COR-L47 (cell line): ENCODE measurements around the gene SLC25A29.
A peak's percentile ranks its signal among the peaks of the same experiment; 100 is the strongest.

ENCODE experiments used
- DNase-seq: peaks from one replicate; lab custom pipeline; 2025; lab: John Stamatoyannopoulos, UW

SLC25A29 gene

DNA sequence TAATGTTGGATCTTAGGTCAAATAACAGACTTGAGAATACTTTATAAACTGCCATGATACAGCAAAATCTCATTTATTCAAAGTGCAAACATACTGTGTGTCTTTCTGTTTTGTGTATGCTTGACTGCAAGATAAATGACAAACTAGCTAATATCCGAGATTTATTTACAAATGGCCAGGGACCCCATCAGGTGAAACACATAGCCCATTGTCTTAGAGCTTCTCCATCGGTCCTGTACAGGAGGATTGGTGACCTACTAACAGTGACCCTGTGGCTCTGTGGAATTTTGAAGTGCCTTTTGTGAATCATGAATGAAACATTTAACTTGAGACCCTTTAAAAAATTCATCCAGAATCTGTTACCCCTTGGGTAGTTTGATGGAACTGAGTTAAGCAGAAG, 27.1 kb downstream of the SLC25A29 start:
- DNase-seq = no peak

DNA sequence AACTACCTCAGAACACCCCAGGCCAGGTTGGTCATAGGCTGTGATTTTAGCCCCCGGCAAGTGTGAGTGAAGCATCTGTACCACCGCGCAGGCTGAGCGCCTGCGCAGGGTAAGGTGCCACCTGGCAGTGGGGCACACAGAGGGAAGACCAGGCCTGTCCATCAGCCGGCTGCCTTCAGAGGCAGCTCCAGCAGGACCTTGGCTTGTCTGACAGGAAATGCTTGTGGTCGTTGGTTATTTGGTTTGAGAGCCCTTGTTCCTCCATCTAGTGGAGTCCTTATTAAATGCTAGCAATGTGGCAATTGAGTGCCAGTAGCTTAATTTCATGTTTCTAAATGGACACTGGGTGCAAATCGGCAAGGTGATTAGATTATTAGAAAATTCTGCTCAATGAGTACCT, 27.5 kb downstream of the SLC25A29 start:
- no peak for DNase-seq

DNA sequence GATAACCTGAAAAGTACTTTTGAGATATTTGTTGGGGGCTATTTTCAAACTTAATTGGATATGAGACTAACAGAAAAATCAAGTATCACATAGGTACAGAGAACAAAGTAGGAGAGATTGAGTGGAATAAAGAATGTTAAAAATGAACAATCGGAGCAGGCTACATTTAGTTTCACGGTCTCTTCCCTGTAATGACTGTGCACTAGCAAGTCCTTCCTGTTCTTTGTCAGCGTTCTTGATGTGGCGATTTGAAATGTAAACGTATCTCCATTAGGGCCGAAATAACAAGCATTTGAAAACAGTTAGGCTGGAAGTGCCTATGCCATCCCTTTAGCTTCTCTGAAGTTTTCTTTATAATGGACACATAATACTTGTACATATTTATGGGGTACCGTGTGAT, 31.0 kb downstream of the SLC25A29 start:
- no peak for DNase-seq

DNA sequence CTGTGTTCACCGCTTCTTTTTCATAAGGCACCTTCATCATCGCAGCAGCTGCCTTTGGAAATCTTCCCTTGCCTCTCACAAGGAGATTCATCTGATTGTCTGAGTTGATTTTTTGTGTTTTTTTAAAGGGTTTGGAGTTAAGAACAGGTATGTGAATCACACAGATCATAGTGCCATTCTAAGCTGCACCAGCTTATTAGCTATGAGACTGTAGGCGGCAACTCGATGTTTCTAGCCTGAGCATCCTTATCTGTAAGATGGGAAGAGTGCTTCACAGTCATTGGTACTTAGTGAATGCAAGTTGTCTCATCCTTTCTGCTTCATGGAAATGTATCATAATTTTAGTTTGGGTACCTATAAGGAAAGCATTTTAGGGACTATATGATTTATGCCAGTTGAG, 32.0 kb downstream of the SLC25A29 start:
- DNase-seq = no peak

DNA sequence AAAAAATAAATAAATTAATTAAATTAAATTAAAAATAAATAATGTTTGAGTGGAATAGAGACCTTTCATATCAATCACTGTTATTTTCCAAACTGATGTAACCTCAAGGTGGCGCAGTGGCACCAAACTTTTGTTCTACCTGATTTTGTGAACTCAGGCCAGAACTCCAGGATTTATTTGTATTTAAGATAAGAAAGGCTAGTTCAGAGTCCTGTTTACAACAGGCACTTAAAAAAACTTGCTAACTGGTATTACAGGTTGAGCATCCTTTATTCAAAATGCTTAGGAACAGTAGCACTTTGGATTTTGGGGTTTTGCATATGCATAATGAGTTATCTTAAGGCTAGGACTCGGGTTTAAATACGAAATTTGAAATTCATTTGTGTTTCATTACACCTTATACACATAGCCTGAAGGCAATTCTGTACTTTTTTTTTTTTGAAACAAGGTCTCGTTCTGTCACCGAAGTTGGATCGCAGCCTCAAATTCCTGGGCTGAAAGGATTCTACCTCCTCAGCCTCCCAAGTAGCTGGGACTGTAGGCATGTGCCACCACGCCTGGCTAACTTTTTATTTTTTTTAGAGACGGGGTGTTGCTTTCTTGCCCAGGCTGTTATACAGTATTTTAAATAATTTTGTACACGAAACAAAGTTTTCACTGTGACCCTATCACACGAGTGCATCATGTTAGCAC, 34.9 kb downstream of the SLC25A29 start:
- peak; percentile 13 for DNase-seq

DNA sequence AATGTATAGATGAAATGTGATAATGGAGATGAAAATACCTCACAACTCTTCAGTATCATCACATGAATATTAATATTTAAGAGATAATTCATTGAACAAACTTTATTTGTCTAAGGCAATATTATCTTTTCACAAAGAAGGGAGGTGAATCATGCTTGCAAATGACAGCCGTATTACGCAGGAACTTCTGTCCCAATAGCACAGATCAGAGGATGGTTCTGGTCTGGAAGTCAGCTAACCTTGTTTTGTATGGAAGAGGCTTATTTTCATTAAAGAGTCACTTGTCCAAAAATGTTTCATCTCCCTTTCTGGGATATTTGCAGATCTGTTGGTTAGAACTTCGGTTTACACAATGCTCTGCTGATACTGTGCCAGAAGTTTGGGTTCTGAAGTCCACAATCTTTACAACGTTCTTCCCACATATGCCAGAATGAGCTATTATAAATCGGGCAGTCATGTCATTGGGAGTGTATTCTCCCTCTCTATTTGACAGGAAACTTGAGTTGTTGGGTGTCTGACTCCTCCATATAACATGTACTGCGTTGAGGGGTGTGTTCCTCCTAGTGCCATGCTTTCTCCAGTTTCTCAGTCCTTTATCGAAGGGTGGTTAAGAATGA, 37.5 kb downstream of the SLC25A29 start:
- DNase-seq = no peak

DNA sequence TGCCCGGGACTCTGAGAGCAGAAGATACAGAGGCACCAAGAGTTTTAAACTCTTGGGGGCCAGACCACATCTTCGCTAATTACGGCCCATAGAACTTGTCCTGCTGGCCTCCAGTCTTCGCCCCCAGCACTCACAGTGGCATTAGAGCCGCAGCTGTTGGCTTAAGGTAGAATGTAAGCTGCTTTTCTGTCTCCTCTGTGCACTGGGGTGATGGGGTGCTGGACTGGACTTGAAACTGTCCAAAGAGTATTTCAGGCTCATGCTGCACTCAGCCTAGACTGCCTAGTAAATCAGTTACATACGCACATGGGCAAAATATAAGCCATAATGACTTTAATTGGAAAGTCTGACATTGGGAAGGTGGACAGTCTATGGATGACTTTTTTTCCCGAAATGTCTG, 38.3 kb downstream of the SLC25A29 start:
- no peak for DNase-seq

DNA sequence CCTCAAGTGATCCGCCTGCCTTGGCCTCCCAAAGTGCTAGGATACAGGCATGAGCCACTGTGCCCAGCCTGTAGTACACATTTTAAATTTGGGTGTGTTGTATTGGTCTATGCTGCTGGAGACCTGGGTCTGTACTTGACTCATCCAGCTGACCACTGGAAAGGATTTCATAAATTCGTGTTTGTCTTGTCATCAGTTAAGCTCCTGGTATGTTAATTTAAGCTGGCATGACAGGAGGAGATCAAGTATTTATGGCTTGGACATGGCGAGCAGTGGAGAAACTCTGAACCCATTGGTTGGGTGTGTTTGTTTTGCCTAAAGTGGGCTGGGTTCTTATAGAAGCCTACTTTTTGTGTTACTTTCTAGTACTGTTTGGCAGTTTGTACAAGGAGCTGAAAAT, 43.1 kb downstream of the SLC25A29 start:
- no peak for DNase-seq

DNA sequence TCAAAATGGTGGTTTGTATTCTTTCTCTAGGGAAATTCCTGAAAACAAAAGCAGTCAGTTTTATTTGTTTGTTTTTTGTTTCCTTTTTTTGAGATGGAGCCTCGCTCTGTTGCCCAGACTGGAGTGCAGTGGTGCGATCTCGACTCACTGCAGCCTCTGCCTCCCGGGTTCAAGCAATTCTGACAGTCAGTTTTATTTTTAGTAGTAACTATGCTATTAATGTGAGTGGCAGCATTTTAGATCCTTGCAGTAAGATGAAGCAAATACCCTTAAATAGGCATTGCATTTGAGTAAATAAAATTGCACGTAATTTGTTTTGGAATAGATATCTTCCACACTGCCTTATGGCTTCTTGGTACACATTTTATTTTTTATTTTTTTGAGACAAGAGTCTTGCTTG, 43.7 kb downstream of the SLC25A29 start:
- no peak for DNase-seq

DNA sequence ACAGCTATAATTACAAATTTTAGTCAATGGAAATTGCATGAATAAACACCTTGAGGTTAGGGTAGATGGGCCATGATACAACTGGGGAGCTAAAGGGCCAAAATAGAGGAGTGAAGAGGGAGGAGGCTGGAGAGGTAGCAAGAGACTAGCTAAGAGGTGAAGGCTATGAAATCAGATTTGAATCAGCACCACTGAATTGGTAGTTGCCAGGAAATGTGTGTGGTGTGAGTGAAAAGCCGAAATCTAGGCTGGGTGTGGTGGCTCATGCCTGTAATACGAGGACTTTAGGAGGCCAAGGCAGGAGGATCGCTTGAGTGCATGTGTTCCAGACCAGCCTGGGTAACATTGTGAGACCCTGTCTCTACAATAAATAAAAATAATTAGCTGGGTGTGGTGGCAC, 44.6 kb downstream of the SLC25A29 start:
- no peak for DNase-seq

DNA sequence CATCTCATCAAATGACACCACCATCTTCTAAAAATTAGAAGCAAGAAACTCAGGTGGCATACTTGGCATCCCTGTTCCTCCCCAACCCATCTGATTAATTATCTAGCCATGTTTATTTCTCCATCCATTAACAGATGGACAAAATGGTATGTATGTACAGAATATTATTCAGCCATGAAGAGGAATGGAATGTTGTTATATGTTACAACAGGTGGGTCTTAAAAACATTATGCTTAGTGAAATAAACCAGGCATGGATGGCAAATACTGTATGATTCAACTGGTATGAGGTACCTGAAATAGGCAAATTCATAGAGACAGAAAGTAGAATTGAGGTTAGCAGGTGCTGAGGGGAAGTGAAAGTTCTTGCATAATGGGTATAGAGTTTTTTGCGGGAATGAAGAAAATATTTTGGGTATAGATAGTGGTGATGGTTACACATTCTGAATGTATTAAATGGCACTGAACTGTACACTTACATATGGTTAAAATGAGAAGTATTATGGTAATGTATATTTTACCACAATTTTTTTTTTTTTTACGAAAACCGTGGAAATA, 49.8 kb downstream of the SLC25A29 start:
- DNase-seq = no peak

DNA sequence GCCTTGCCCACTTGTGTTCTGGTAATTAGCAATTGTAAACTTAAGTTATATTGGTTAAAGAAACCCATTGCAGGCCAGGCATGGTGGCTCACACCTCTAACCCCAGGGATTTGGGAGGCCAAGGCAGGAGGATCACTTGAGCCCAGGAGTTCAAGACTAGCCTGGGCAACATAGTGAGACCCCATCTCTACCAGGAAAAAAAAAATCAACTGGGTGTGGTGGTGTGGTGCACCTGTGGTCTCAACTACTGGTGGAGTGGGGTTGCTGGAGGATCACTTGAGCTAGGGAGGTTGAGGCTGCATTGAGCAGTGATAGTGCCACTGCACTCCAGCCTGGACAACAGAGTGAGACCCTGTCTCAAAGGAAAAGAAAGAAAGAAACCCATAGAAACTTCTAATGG, 53.6 kb downstream of the SLC25A29 start:
- DNase-seq = no peak

DNA sequence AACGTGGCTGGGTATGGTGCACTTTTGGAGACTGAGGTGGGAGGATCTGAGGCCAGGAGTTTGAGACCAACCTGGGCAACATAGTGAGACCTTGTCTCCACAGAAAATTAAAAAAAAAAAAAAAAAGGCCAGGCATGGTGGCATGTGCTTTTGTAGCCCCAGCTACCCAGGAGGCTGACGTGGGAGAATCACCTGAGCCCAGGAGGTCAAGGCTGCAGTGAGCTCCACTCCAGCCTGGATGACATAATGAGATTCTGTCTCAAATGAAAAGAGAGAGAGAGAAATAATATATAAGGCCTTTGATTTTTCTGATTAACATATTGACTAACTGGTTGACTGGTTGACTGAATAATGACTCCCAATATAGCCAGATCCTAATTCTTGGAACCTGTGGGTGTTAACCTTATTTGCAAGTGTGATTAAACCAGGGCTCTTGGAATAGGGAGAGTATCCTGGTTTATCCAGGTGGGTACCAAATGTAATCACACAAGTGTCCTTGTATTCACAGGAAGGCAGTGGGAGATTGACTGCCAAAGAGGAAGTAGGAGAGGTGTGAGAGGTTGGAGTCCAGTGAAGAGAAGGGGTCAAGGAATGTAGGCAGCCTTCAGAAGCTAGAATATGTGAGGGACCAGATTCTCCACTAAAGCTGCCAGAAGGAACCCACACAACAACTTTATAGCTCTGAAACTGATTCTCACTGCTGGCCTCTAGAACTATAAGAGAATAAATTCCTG, 55.3 kb downstream of the SLC25A29 start:
- no peak for DNase-seq

DNA sequence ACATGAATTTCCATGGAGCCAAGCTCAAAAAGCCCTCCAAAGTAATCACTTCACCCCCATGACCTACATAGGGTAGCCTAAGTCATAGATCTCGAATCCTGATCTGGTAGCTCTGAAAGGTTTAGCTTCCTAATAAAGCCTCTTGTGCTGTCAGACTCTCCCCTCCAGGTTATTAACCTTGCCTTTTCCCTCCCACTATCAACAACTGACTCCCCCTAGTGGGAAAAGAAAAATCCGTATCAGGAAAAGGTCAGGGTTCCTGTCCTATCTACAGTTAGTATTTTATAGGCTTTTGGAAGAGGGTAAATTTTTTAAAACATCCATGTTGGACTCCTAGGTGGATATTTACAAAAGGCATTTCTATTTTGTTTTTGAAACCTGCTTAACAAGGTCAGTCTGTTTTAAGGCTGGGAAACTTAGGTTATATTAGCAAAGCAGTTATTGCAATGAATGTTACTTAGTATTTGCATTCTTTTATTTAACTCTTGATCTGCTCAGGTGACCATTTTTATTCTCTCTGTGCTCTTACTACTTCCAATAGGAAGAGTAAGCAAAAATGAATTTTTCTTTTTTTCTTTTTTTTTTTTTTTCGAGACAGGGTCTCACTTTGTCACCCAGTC, 59.3 kb downstream of the SLC25A29 start:
- peak; percentile 51 for DNase-seq

DNA sequence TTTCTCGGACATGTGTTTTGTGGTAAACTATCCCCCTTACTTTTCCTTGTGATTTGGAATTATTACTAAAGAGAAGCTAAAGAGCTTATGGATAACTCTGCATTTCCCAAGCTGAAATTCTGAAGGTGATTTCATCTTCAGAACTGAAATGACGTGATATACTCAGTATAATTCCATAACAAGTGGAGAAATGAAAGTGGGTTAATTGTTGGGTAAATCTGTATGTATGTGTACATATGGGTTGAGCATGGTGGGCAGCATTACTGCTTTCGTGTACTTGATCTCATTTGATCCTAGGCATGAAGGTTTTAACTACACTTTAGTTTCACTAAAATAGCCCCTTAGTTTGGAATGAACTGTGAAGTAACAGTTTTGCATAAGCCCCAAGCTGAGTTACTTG, 63.2 kb downstream of the SLC25A29 start:
- no peak for DNase-seq

DNA sequence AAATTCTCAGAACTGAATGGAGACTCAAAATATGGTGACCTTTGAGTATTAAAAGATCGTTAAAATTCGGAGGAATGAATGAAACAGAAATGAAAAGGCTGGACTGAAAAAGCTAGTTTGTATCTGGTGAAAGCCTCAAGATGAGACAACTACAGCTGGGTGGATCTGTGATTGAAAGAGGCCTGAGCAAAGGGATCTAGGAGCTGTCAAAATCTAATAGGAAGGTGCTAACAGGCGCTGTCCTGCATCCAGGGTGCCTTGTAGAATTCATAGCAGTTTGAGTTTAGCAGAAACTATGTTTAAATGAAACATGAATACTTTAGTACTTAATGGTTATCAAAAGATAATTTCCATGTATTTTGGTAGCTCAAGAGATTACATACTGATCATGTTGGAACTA, 65.0 kb downstream of the SLC25A29 start:
- no peak for DNase-seq
